Fibroblast of lung (primary cell): ENCODE data around the gene TBC1D8.

Experiments
- CTCF ChIP-seq, 2 donors: IDR thresholded peaks in 1 of 2; conservative IDR thresholded peaks in 1 of 2; 1 replicate in 1 of 2; 2 replicates in 1 of 2; pipeline ENCODE4 v1.5.1; 2011 to 2012; ENCODE audit warnings: low read length in 2 of 2, control low read depth in 1 of 2, inconsistent platforms in 1 of 2, low read depth in 1 of 2, mild to moderate bottlenecking in 1 of 2
- EZH2 ChIP-seq: IDR thresholded peaks from 2 replicates; pipeline ENCODE4 v1.5.1; 2012; ENCODE audit warnings: low read length, control low read depth, mild to moderate bottlenecking; ENCODE audit errors: missing control alignments

- TF ChIP-seq CTCF (conservative IDR thresholded peaks at IDR 0.05 in 1 of 2, IDR thresholded peaks at IDR 0.05 in 1 of 2; ENCODE audit: low read depth in 1 of 2, low read length in 2 of 2): no peak
- no peak for TF ChIP-seq EZH2
These were observed 160.4 kb downstream of the TBC1D8 start for GRCh38 chr2:100990650-100991403.
